NCI-H146 treated with DMSO at 0.1 percent for 48 hours (cell line): ENCODE results near the gene SKIC2.
"Not testable (repeated sequence)": the region's sequence is repeated elsewhere in the genome, so short reads cannot be mapped to it uniquely, and the experiment has no call there.

Source experiments
- DNase-seq: peaks from one replicate; lab custom pipeline; 2025; ENCODE audit not compliant: unreplicated experiment; lab: John Stamatoyannopoulos, UW

Gene SKIC2

DNA sequence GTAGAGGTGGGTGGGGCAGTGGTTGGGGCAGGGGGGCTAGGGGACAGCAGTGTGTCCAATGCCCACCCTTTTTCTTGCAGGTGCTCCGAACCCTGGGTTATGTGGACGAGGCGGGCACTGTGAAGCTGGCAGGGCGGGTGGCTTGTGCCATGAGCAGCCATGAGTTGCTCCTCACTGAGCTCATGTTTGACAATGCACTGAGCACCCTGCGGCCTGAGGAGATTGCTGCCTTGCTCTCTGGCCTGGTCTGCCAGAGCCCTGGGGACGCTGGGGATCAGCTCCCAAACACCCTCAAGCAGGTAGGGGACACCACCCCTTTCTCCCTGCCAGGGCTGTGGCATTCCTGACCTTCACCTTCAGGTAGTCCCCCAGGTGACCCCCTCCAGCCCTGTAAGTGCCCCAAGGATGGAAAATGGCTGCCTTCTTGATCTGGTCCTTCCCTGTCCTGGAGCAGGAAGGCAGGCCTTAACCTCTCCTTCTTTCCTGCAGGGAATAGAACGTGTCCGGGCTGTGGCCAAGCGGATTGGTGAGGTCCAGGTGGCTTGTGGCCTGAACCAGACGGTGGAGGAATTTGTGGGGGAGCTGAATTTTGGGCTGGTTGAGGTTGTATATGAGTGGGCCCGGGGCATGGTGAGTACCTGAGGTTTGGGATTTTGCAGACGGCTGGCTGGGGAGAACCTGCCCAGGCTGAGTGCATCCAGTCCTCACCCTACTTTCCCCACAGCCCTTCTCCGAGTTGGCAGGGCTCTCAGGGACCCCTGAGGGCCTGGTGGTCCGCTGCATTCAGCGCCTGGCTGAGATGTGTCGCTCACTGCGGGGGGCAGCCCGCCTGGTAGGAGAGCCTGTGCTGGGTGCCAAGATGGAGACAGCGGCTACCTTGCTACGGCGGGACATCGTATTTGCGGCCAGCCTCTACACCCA is 10.1 kb downstream of the SKIC2 start:
- no peak for DNase-seq

DNA sequence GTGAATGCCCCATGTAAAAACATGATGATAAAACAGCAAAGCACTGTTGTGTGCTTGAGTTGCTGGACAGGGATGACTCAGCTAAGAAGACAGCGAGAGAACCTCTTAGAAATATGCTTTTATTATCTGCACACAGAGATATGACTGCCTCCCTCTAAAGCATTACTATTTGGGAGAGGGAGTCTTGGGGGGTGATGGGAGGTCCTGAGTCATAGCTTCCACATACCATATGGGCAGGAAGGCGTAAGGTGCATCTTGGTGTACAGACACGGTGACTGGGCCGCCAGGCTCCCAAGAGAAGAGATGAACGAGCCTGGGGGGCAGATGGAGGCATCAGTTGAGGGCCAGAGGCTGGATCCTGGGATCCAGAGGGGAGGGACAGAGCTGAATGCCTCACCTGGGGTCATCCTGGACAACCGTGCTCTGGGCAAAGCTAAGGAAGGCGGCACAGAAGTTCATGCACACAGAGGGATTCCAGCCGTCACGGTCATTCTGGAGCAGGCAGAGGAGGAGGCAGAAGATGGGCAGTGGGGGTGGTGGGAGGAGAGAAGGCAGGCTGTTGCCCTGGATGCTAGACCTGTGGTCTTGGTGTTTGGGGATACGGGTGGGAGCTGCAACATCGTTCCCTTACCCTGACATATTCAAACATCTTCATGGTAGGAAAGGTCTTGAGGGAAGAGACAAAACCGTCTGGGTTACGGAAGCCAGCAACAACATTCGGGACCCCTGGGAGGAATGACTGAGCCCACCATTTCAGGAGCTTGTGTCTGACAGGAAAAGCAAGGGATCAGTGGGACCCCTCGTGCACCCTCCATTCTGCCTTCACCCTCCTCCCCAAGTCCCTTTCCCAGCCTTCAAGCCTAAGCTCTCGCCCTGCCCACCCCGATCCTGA is 11.0 kb downstream of the SKIC2 start:
- DNase-seq: no peak

DNA sequence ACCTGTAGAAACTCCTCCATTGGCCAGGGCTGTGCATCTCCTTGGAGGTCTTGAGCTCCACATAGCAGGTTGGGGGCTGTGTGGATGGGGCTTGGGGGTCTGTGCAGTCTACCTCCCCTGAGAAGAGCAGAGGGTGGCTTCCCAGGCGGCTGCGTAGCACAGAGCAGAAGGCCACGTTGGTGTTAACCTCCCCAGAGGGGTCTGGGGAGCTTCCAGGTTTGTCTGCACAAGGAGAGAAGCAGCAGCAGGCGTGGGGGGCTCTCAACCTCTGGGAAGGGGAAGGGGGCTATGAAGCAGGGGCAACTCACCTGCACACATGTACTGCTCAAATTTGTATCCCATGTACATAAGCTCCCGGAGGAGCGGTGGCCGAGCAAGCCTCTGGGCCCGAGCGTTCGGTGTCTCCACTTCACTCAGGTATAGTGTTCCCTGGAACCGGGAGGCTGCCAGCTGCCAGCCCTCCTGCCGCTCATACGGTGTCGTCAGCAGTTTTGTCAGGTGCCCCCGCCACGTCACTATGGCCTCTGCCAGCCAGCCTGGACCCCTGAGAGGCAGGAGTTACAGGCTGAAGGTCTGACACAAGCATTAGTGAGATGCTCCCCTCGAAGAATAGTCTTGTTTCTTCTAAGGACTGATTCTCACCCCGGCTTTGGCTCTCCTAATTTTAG is 11.8 kb downstream of the SKIC2 start:
- no peak for DNase-seq

DNA sequence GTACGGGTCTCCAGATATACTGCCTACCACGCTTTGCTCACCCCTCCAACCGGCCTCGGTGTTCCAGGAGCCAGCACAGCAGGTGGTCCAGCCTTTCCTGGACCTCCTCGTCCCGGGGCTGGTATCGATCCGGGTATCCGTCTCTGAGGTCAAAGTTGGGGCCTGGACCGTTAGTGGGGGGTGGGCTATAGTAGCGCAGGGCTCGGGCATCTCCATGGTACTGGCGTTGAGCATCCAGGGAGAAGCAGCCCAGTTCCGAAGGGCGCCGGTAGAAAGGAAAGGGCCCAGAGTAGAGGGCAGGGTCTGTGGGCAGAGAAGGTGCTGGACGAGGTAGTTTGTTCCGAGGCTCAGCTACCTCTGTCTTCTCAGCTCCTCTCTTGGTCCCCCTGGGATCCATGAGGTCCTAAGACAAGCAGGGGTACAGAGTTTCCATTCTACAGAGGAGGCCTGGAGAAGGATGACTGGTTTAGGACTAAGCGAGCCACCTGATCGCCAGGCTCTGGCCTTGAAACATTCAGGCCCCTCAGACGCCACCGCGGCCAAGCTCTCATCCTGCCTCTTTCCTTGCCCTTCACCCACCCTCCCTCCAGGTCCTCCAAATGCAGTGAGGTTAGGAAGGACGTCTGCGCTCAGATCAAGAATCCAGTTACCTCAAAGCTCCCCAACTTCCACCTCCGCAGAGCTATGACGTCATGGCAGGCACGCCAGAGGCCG is 12.5 kb downstream of the SKIC2 start:
- DNase-seq: no peak

DNA sequence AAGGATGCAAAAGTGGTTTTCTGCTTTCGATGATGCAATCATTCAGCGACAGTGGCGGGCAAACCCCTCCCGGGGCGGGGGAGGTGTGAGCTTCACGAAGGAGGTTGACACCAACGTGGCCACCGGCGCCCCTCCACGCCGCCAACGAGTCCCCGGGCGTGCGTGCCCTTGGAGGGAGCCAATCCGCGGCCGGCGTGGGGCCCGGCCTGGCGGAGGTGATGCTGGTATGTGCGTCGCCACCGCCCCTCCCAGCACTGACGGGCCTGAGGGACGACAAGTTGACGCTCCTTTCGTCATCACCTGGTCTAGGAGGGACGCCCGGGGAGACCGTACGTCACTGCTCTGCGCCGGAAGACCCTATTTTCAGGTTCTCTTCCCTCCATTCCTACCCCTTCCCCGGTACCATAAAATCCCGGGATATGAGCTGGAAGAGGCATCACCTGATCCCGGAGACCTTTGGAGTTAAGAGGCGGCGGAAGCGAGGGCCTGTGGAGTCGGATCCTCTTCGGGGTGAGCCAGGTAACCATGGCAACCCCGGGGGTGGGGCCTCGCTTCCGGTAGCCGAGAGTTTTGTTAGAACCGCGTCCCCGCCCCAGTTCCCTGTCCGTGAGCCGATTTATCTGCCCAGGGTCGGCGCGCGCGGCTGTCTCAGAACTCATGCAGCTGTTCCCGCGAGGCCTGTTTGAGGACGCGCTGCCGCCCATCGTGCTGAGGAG is 13.2 kb downstream of the SKIC2 start, which contains the start of gene DXO:
DXO (minus strand) TSS at position 146 of the 716 bp plus-strand sequence. CDS start 463 bp downstream, outside the sequence.
- peak; percentile 91 for DNase-seq

DNA sequence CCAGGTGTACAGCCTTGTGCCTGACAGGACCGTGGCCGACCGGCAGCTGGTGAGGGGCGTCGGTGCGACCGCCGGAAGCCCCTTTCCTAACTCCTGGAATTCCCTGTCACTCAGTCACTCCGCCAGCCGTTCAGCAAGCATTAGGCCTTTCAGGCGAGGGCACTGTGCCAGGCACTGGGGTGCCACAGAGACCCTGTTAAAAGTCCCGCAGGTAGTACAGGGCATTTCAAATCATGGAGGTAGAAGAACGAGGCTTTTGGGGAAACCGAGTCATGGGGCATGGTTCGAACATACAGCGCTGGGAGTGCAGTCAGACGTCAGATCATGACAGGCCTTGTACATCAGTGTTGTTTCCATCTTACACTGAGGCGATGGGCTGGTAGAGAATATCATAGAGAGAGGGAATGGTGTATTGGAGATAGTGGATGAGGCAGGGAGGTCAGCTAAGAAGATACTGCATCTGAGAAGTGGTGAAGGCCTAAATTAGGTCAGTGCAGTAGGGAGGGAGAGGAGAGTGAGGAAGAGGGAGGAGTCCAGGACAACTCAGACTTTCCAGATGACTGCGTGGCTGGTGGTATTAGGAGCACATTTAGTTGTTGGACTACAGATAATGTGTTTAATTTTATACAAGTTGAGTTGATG is 13.9 kb downstream of the SKIC2 start:
- DNase-seq: no peak

DNA sequence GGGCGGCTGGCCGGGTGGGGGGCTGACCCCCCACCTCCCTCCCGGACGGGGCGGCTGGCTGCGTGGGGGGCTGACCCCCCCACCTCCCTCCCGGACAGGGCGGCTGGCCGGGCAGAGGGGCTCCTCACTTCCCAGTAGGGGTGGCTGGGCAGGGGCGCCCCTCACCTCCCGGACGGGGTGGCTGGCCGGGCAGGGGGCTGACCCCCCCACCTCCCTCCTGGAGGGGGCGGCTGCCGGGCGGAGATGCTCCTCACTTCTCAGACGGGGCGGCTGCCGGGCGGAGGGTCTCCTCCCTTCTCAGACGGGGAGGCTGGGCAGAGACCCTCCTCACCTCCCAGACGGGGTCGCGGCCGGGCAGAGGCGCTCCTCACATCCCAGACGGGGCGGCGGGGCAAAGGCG is 17.1 kb downstream of the SKIC2 start:
- DNase-seq: not testable (repeated sequence)

DNA sequence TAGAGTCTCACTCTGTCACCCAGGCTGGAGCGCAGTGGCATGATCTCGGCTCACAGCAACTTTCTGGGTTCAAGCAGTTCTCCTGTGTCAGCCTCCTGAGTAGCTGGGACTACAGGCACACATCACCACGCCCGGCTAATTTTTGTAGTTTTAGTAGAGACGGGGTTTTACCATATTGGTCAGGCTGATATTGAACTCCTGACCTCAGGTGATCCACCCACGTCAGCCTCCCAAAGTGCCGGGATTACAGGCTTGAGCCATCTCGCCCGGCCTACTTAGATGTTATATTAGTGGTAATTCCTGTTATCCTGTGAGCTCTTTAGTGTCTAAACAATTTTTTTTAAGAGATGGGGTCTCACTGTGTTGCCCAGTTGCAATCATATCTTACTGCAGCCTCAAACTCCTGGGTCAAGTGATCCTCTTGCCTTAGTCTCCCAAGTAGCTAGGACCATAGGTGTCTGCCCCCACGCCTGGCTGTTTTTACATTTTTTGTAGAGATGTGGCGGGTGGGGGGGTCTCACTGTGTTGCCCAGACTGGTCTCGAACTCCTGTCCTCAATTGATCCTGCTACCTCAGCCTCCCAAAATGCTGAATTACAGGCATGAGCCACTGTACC is 18.9 kb downstream of the SKIC2 start:
- DNase-seq: no peak

DNA sequence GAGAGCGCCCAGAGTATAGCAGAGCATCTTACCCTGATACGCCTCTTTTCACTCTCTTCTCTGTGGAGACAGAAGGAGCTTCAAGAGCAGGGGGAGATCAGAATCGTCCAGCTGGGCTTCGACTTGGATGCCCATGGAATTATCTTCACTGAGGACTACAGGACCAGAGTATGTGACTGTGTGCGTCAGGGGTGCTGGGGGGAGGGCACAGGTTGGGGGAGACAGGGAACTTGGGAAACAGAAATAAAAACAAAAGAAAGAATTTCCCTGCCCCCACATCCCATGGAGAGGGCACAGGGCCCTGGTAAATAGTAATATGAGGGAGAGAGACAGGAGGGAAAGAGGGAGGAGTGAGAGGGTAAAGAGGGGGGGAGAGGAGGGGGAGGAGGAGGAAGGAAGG is 19.9 kb downstream of the SKIC2 start:
- DNase-seq: no peak

DNA sequence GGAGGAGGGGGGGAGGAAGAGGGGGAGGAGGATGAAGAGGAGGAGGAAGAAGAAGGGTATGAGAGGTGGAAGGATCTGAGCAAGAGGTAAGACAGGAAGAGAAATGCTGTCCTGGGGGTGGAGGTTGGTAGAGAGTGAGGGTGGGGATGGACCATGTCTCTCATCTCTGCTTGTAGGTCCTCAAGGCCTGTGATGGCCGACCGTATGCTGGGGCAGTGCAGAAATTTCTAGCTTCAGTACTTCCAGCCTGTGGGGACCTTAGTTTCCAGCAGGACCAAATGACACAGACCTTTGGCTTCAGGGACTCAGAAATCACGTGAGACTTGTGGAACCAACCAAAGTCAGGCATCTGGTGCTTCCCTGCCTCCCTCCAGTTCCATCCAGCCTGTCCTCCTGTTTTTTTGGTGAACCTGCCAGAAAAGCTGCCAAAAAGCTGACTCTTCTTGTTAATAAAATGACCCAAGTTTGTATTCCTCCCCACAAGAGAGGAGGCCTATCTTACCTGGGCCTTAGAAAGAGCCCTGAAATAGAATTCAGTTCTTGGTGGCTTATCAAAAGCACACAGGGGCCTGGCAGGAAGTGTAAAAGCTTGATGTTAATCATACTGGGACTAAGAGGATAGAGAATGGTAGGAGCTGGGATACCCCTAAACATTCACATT is 20.4 kb downstream of the SKIC2 start:
- DNase-seq: no peak

DNA sequence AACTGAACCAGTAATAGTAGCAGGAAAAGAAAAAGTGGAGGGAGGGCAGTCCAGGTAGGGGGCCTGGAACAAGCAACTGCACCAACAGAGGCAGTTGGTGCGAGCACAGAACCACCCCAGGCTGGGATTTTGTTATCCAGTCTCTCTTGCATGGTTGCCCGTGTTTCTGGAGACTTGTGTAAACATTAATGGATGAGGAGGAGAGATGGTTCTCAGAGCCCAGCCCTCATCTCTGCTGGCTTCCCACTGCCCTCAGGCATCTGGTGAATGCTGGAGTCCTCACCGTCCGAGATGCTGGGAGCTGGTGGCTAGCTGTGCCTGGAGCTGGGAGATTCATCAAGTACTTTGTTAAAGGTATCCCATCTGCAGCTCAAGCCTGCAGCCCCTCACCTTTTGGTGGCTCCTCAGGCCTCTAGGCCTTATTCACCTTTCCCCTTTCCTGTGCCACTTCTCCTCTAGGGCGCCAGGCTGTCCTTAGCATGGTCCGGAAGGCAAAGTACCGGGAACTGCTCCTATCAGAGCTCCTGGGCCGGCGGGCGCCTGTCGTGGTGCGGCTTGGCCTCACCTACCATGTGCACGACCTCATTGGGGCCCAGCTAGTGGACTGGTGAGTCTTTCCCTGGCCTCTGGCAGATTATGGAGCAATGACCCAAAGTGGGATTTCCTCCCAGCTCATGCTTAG is 21.4 kb downstream of the SKIC2 start:
- not testable (repeated sequence) for DNase-seq

DNA sequence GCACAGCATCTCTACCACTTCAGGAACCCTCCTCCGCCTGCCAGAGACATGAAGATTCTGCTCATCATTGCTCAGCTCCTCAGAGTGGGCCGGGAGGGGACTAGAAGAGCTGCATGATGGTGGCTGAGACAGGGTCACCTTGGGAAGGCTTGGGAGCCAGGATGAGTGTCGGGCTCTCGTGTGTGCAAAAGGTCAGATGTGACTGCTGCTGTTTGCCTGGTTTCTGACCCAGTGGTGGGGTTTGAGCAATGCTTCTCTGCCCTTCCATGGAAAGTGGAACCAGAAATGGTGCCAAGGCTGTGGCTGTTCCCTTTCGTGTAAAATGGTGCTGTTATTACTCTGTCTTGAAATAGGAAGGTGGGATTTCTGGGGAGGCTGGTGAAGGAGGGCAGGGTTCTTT is 22.0 kb downstream of the SKIC2 start:
- DNase-seq: not testable (repeated sequence)

DNA sequence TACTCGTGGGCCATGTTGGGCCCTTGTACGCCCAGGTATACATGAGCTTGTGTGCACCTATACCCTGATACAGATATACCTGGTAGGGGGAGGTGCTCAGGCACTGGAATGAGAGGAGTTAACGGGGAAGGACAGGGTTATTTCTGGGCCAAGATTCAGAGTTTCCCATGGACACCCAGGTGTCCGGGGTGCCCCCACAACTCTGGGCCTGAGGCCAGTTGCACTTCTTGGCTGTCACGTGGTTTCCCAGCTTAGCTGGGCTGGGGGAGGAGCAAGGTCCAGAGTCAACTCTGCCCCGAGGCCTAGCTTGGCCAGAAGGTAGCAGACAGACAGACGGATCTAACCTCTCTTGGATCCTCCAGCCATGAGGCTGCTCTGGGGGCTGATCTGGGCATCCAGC is 22.8 kb downstream of the SKIC2 start, which contains the start of gene C4A:
C4A (plus strand) TSS at position 314 of the 400 bp plus-strand sequence; CDS start at position 365, 51 bp downstream.
- not testable (repeated sequence) for DNase-seq

DNA sequence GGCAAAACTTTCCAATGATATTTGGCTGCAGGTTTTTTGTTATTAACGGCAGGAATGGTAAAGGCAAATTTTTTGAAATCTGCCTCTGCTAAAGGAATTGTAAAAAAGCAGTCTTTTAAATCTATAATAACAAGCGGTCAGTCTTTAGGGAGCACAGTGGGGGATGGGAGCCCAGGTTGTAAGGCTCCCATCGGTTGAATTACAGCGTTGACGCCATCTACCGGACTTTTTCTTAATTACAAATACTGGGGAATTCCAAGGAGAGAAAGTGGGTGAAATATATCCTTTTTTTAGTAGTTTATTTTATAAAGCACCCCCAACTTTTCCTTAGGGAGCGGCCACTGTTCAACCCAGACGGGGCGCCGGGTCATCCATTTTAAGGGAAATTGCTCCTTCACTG is 30.4 kb downstream of the SKIC2 start:
- not testable (repeated sequence) for DNase-seq

DNA sequence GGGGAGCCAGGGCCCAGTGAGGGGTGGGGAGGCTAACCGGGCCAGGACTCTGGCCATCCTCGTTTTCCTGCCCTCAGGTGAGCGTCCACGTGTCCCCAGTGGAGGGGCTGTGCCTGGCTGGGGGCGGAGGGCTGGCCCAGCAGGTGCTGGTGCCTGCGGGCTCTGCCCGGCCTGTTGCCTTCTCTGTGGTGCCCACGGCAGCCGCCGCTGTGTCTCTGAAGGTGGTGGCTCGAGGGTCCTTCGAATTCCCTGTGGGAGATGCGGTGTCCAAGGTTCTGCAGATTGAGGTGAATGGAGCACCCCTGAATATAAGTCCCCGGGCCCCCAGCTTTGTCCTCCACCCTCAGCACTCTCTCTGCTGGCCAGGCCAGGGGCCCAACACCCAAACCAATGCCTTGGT is 35.4 kb downstream of the SKIC2 start:
- DNase-seq: not testable (repeated sequence)

DNA sequence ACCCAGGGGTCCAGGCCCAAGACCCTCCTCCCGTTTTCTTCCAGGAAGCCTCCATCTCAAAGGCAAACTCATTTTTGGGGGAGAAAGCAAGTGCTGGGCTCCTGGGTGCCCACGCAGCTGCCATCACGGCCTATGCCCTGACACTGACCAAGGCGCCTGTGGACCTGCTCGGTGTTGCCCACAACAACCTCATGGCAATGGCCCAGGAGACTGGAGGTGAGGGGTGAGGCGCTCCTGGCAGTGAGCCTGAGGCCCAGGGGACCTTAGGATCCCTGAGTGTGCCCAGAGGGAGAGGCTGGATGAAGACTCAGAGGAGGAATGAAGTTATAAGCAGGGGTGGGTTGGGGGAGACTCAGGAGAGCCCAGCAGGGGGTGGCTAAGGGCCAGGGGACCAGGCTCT is 37.4 kb downstream of the SKIC2 start:
- not testable (repeated sequence) for DNase-seq

DNA sequence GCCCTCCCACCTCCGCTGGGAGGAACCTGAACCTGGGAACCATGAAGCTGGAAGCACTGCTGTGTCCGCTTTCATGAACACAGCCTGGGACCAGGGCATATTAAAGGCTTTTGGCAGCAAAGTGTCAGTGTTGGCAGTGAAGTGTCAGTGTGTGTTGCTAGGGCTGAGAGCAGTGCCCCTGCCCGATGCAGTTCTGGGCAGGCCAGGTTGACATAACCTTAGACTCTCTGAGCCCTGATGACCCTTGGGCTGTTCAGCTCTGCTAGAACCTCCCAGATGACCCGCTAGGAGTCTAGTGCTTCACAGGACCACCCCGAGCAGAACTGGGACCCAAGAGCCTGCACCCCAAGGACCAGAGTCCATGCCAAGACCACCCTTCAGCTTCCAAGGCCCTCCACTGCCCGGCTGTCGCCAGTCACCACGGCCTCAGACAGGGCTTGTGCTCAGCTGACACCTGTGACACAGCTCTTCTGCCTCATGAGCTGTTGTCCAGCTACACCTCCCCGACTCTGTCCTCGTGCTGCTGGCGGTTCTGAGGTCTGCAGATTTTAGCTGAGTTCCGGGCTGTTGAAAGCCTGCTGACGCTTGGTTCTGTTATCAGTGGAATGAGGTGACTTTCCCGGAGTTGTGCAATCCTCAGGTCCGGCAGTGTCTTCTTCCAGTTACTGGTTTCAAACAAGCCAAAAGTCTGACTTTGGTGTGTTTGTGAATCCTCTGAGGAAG is 43.7 kb downstream of the SKIC2 start:
- not testable (repeated sequence) for DNase-seq
